GM19467 (cell line): Measurements from ENCODE around the gene DNAJB9.
"Not testable (repeated sequence)": the region's sequence is repeated elsewhere in the genome, so short reads cannot be mapped to it uniquely, and the experiment has no call there.

Experiments
- ATAC-seq: cut with Tn5 transposase; IDR thresholded peaks from one replicate; pipeline ENCODE4 v1.9.1; 2021; ENCODE audit warnings: mild to moderate bottlenecking, moderate library complexity; ENCODE audit not compliant: unreplicated experiment

Gene DNAJB9

DNA sequence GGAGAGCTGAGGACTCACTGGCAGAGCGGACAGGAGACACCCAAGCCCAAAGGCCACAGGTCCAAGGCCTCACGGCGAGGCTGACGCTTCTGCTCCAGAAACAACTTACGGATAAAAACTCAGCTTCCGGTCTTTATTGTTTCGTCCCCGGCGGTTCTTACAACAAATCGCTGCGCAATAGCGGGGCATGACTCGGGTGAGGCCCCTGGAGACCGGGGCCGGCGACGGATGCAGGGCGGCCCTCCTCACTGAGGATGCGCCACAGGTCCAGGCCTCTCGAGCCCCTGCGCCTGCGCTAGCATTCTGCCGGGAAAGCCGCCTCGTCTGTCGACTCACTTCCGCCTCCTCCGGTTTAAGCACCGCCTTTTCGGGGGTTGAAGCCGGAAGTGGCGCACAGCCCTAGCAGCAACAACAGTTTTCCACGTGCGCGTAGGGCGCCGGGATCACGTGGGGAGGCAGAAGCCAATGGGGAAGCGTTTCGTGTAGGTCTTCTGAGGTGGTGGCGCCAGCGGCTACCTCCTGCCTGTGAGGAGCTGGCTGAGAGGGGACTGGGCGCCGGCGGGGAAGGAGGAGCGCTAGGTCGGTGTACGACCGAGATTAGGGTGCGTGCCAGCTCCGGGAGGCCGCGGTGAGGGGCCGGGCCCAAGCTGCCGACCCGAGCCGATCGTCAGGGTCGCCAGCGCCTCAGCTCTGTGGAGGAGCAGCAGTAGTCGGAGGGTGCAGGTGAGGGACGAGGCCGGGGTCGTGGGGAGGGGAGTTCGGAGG lies at the start of gene DNAJB9, which contains the start of gene THAP5:
TSS of gene DNAJB9 (plus strand) at position 494 of the 765 bp plus-strand sequence. CDS start 1,853 bp downstream, outside the sequence.
TSS of gene THAP5 (minus strand) at position 326 of the 765 bp plus-strand sequence. CDS start at position 189, 137 bp downstream.
- ATAC-seq: peak; percentile 97

DNA sequence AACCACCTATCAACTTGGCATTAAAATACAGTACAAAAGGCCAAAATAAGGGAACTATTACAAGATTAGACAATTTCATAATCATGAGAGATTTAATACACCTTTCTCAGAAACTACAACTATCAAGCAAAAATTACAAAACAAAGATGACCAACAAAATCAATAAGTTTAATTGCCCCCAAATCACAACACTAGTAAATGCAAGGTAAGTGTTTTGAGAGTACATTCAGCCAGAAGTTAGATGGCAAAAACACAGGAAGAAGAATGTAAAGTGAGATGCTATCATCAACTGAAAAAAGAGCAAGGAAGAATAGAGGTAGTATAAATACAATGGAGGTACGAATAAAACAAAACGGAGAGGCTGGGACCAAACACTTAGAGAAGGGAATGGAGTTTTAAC lies 46.9 kb upstream of the DNAJB9 start:
- no peak for ATAC-seq

DNA sequence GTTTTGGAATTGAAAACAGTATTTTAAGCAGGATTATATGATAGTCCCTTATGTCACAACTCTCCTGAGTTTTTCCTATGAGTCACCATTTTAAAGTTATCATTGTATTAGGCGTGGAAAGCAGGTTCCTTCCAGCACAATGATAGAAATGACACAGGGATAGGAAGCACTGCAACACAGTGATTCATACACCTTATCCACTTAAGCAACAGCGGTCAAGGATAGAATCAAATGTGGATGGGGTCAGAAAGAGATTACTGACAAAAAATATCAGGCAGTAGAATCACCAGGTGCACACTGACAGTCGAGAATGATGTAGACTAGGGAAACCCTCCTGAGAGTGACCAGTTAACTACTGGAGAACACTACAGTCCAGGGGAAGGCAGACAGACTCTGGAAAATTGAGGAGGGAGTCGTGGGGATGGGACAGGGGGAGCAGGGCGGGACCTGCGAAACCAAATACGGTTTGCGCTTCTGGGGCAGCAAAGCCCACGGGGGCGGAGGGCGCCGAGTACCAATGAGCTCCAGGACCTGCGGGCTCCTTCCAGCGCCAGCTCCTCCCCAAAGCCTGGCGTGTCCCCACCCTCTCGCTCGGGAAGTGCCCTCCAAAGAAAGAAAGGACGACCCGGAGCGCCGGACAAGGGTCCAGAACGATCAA lies 44.2 kb upstream of the DNAJB9 start:
- ATAC-seq: peak; percentile 43

GRCh38 chr7:108525985-108526767 lies 43.5 kb upstream of the DNAJB9 start, which contains the start of gene PNPLA8:
TSS of gene PNPLA8 (minus strand) at chr7:108526135. CDS start at chr7:108515491, 10,644 bp downstream.
- peak; percentile 93 for ATAC-seq

GRCh38 chr7:108526768-108527017 lies 43.0 kb upstream of the DNAJB9 start:
- ATAC-seq: no peak

DNA sequence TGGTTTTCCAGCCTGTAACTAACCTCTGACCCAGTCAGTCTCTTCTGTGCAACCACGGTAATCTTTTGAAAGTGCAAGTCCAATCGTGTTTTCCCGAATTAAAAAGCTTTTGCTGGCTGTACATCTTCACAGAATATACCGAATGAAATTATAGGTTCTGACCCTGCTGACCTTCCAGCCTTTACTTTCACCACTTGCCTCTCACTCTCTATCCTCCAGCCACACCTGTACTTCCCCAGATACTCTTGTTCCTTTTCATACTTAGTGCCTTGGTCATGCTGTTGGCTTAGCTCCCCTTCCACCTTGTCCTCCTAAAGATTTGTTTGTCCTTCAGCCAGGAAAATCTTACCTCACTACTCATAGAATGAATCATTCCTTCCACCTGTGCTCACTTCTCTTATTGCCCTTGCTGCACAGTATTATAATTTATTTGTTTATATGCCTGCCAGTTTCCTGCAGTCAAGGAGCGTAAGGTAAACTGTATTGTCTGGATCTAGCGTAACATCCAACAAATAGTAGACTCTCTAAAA lies 41.4 kb upstream of the DNAJB9 start:
- ATAC-seq: no peak

DNA sequence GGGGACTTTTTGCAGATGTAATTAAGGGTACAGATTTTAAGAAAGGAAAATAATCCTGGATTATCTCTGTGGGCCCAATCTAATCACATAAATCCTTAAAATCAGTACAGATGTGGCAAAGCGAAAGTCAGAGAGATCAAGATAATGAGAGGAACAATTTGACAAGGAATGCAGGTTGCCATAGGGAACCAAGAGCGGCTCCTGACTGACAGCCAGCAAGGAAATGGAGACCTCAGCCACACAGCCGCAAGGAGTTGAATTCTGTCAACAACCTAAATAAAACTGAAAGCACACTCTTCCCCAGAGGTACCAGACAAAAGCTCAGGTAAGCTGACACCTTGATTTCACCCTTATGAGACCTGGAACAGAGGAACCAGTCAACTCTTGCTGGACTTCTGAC lies 40.3 kb upstream of the DNAJB9 start:
- ATAC-seq: no peak

GRCh38 chr7:108533712-108534111 lies 36.0 kb upstream of the DNAJB9 start:
- ATAC-seq: no peak

GRCh38 chr7:108535257-108535656 lies 34.4 kb upstream of the DNAJB9 start:
- ATAC-seq: no peak

GRCh38 chr7:108535744-108536143 lies 33.9 kb upstream of the DNAJB9 start:
- ATAC-seq: no peak

DNA sequence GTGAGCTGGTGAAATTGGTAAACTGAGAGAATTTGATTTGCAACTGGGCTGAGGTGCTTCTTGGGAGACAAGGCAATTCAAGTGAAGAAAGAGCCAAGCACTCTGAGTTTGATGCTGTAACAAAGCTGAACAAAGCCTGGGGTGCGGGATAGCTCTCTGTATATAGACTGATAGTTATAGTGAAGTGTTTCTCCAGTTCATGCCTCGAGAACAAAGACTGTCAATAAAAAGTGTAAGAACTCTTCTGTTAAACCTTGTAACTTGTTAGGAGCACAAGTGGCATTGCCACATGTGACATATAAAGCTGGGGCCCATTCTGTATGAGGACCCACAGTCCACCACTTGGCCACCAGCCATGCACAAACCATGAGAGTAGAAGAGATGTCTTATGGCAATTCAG lies 32.4 kb upstream of the DNAJB9 start:
- no peak for ATAC-seq

DNA sequence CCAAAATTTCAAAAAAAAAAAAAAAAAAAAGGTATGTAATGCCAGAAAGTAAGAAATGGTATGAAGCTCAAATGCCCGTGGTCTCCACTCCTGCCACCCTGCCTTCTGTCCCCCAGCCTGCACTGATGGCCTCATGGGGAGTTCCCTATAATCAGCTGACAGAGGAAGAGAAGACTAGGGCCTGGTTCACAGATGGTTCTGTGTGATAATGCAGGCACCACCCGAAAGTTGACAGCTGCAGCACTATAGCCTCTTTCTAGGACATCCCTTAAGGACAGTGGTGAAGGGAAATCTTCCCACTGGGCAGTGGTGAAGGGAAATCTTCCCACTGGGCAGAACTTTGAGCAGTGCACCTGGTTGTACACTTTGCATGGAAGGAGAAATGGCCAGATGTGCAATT lies 31.4 kb upstream of the DNAJB9 start:
- not testable (repeated sequence) for ATAC-seq

DNA sequence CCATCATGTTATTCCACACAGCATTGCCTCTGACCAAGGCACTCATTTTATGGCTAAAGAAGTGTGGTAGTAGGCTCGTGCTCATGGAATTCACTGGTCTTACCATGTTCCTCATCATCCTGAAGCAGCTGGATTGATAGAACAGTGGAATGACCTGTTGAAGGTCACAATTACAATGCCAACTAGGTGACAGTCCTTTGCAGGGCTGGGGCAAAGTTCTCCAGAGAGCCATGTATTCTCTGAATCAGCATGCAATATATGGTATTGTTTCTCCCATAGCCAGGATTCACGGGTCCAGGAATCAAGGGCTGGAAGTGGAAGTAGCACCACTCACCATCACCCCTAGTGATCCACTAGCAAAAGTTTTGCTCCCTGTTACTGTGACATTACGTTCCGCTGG lies 31.0 kb upstream of the DNAJB9 start:
- not testable (repeated sequence) for ATAC-seq

DNA sequence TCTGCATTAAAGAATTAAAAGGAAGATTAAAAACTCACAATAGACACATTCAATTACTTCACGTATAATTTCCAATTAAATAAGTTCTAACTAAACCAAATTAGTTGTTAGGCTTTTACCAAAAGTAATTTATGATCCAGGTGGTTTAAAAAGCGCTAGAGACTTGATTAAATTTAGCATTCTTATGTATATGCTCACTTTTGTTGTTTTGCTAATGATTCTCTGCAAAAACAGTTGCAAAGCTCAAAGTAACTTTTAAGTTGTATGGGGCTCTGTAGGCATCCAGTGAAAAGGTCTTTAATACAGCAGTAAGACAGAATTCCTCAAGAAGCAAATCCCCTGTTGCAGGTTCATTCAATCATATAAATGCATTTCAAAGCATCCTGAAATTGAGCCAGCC lies 28.2 kb upstream of the DNAJB9 start:
- no peak for ATAC-seq

DNA sequence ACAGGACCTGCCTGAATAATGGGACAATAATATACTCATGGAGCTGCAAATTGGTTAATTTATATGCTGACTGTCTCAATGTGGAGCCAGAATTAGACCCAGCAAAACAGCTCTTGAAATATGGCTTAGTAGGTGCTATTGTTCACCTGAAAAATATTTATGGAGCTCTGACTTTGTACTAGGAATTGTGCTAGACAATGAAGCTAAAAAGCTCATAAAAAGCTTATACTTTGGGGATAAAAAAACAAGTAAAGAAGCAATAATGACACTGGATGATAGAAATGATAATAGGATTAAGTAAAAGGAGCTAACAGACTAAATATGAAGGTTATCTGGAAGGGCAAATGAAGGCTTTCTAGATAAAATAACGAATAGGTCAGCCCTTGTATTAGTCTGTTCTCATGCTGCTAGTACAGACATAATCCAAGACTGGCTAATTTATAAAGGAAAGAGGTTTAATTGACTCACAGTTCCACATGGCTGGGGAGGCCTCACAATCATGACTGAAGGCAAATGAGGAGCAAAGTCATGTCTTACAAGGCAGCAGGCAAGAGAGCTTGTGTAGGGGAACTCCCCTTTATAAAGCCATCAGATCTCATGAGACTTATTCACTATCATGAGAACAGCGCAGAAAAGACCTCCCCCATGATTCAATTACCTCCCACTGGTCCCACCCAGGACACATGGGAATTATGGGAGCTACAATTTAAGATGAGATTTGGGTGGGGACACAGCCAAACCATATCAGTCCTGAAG lies 21.4 kb upstream of the DNAJB9 start:
- not testable (repeated sequence) for ATAC-seq

- not testable (repeated sequence) for ATAC-seq
Measured at GRCh38 chr7:108556665-108557064, 13.0 kb upstream of the DNAJB9 start.

DNA sequence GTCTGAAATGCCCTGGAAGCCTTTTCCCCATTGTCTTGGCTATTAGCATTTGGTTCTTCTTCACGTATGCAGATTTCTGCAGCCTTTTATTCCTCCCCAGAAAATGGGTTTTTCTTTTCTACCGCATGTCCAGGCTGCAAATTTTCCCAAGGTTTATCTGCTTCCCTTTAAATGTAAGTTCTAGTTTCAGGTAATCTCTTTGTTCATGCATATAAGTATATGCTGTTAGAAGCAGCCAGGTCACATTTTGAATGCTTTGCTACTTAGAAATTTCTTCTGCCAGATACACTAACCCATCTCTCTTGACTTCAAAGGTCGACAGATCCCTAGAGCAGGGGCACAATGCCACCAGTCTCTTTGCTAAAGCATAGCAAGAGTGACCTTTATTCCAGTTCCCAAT lies 12.5 kb upstream of the DNAJB9 start:
- no peak for ATAC-seq

- no peak for ATAC-seq
Measured at GRCh38 chr7:108557617-108558016, 12.1 kb upstream of the DNAJB9 start.

- ATAC-seq: no peak
Measured at GRCh38 chr7:108559253-108559652, 10.4 kb upstream of the DNAJB9 start.

DNA sequence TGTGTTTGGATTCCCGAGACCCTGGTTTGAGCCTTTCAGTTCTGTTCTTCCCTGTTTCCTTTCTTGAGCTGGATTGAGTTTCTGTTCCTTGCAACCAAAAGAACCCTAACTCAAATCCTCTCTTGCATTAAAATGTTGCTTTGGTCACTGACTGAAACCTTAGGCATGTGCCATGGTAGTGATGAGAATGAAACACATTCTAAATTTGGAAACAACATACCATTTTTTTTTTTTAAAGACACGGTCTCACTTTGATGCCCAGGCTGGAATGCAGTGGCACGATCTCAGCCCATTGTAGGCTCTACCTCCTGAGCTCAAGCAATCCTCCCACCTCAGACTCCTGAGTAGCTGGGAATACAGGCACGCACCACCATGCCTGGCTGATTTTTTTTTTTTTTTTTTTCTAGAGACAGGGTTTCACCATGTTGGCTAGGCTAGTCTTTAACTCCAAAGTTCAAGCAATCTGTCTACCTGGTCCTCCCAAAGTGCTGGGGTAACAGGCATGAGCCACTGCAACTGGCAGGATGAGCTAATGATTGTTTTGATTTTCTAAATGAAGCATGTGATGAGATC lies 8.5 kb upstream of the DNAJB9 start:
- ATAC-seq: no peak
